ENCODE measurements around the gene ERMAP. TPM values are rescaled to one million over a fixed set of nuclear protein-coding genes. Genes with fewer than 3 reads are reported as not detected.

The ERMAP gene
- total and polyA plus RNA-seq, 2 of the 8 experiments (the other 6 are each of a cell fraction or from before 2014, with no cell fraction given), result 2.5 to 3.9 TPM

GRCh38 chr1:42773420-42773819 lies 43.5 kb upstream of the ERMAP start (continued):
- TF ChIP-seq, protein P1, sequence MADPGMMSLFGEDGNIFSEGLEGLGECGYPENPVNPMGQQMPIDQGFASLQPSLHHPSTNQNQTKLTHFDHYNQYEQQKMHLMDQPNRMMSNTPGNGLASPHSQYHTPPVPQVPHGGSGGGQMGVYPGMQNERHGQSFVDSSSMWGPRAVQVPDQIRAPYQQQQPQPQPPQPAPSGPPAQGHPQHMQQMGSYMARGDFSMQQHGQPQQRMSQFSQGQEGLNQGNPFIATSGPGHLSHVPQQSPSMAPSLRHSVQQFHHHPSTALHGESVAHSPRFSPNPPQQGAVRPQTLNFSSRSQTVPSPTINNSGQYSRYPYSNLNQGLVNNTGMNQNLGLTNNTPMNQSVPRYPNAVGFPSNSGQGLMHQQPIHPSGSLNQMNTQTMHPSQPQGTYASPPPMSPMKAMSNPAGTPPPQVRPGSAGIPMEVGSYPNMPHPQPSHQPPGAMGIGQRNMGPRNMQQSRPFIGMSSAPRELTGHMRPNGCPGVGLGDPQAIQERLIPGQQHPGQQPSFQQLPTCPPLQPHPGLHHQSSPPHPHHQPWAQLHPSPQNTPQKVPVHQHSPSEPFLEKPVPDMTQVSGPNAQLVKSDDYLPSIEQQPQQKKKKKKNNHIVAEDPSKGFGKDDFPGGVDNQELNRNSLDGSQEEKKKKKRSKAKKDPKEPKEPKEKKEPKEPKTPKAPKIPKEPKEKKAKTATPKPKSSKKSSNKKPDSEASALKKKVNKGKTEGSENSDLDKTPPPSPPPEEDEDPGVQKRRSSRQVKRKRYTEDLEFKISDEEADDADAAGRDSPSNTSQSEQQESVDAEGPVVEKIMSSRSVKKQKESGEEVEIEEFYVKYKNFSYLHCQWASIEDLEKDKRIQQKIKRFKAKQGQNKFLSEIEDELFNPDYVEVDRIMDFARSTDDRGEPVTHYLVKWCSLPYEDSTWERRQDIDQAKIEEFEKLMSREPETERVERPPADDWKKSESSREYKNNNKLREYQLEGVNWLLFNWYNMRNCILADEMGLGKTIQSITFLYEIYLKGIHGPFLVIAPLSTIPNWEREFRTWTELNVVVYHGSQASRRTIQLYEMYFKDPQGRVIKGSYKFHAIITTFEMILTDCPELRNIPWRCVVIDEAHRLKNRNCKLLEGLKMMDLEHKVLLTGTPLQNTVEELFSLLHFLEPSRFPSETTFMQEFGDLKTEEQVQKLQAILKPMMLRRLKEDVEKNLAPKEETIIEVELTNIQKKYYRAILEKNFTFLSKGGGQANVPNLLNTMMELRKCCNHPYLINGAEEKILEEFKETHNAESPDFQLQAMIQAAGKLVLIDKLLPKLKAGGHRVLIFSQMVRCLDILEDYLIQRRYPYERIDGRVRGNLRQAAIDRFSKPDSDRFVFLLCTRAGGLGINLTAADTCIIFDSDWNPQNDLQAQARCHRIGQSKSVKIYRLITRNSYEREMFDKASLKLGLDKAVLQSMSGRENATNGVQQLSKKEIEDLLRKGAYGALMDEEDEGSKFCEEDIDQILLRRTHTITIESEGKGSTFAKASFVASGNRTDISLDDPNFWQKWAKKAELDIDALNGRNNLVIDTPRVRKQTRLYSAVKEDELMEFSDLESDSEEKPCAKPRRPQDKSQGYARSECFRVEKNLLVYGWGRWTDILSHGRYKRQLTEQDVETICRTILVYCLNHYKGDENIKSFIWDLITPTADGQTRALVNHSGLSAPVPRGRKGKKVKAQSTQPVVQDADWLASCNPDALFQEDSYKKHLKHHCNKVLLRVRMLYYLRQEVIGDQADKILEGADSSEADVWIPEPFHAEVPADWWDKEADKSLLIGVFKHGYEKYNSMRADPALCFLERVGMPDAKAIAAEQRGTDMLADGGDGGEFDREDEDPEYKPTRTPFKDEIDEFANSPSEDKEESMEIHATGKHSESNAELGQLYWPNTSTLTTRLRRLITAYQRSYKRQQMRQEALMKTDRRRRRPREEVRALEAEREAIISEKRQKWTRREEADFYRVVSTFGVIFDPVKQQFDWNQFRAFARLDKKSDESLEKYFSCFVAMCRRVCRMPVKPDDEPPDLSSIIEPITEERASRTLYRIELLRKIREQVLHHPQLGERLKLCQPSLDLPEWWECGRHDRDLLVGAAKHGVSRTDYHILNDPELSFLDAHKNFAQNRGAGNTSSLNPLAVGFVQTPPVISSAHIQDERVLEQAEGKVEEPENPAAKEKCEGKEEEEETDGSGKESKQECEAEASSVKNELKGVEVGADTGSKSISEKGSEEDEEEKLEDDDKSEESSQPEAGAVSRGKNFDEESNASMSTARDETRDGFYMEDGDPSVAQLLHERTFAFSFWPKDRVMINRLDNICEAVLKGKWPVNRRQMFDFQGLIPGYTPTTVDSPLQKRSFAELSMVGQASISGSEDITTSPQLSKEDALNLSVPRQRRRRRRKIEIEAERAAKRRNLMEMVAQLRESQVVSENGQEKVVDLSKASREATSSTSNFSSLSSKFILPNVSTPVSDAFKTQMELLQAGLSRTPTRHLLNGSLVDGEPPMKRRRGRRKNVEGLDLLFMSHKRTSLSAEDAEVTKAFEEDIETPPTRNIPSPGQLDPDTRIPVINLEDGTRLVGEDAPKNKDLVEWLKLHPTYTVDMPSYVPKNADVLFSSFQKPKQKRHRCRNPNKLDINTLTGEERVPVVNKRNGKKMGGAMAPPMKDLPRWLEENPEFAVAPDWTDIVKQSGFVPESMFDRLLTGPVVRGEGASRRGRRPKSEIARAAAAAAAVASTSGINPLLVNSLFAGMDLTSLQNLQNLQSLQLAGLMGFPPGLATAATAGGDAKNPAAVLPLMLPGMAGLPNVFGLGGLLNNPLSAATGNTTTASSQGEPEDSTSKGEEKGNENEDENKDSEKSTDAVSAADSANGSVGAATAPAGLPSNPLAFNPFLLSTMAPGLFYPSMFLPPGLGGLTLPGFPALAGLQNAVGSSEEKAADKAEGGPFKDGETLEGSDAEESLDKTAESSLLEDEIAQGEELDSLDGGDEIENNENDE (IDR thresholded peaks at IDR 0.05; ENCODE audit: insufficient replicate concordance, low read length), result no peak
- TF ChIP-seq SP2 (IDR thresholded peaks at IDR 0.05; ENCODE audit: low read length) (no peak), BCL11A (IDR thresholded peaks at IDR 0.05; ENCODE audit: low read depth in 2 of 2, low read length in 2 of 2) (no peak), SIRT6 (IDR thresholded peaks at IDR 0.05; ENCODE audit: low read length) (no peak), POU5F1 (IDR thresholded peaks at IDR 0.05; ENCODE audit: low read depth, low read length) (no peak), HDAC6 (IDR thresholded peaks at IDR 0.05; ENCODE audit: low read depth, low read length) (no peak), ASH2L (IDR thresholded peaks at IDR 0.05; ENCODE audit: low read length) (no peak), EP300 (IDR thresholded peaks at IDR 0.05; ENCODE audit: borderline replicate concordance in 1 of 2, low read depth in 2 of 2, low read length in 2 of 2) (no peak), KDM5A (IDR thresholded peaks at IDR 0.05; ENCODE audit: low read length) (no peak), ZNF274 (IDR thresholded peaks at IDR 0.05; ENCODE audit: borderline replicate concordance, extremely low read depth, low read length) (no peak), GTF2F1 (IDR thresholded peaks at IDR 0.05; ENCODE audit: borderline replicate concordance, low read depth, low read length) (no peak), SAP30 (IDR thresholded peaks at IDR 0.05; ENCODE audit: insufficient read depth, insufficient replicate concordance, low read length) (no peak)

Data from H1 (cell line).